Right lobe of liver (tissue), 6 donors: ENCODE results near the gene AGRP. TPM values are rescaled to one million over a fixed set of nuclear protein-coding genes. Genes with fewer than 3 reads are reported as not detected.

Source experiments
- ATAC-seq, 4 donors: fragments of 200-7000 bp; cut with Tn5 transposase; one replicate each; pipeline ENCODE4 v1.9.1; 2020; ENCODE audit warnings: mild to moderate bottlenecking in 4 of 4, moderate library complexity in 4 of 4
- DNase-seq, 3 donors: peaks; one replicate each; pipeline ENCODE4 v3.0.0-alpha.2; 2020
- H3K27ac ChIP-seq, 3 donors: fragments of 200-600 bp; one replicate each; pipeline ENCODE4 v1.8.0; 2022
- H3K27me3 ChIP-seq, 2 donors: fragments of 200-600 bp; one replicate each; pipeline ENCODE4 v1.8.0; 2022
- H3K36me3 ChIP-seq, 4 donors: fragments of 200-600 bp; sonication (generic) in 1 of 4; one replicate each; pipeline versions ENCODE4 v1.5.1 to v1.8.0; 2017 to 2022; ENCODE audit warnings: control low read depth in 1 of 4
- H3K4me1 ChIP-seq, 4 donors: fragments of 200-600 bp; sonication (generic) in 1 of 4; one replicate each; pipeline versions ENCODE4 v1.5.1 to v1.8.0; 2017 to 2022; ENCODE audit warnings: control low read depth in 1 of 4
- H3K4me3 ChIP-seq, 3 donors: fragments of 200-600 bp; one replicate each; pipeline ENCODE4 v1.8.0; 2022
- H3K9me3 ChIP-seq, 4 donors: fragments of 200-600 bp; sonication (generic) in 1 of 4; one replicate each; pipeline versions ENCODE4 v1.5.1 to v1.8.0; 2017 to 2022; ENCODE audit warnings: control low read depth in 1 of 4
- POLR2A ChIP-seq: fragments of 450-650 bp; IDR thresholded peaks from one replicate; pipeline ENCODE4 v1.6.1; 2017; ENCODE audit warnings: antibody characterized with exemption, mild to moderate bottlenecking
- WGBS: methylation state at CpG from one replicate; pipeline ENCODE4 v1.1.6; 2018; ENCODE audit warnings: low coverage, low lambda C conversion rate; ENCODE audit not compliant: insufficient coverage; ENCODE audit errors: missing lambda C conversion rate; 5-methylcytosine and 5-hydroxymethylcytosine counted together
- intact Hi-C, 2 donors: fragments of 100-400 bp; cut with DNase I; formaldehyde crosslinking; loops; one replicate each; pipeline versions ENCODE4 v1.11.2 to v1.14.1; 2022
- total RNA-seq, 6 experiments: library from RNA; depleted of rRNA in 2 of 6; stranded (reverse); fragments of >200 nt in 2 of 6; fragmentation: NEBNext Ultra II Directional in 3 of 6; extraction: Animal tissue kit (Norgen Biotek cat#: 25700) in 3 of 6; gene quantifications; one replicate each; pipeline versions ENCODE4 v1.1.0 to v1.2.4, GENCODE V29; 2016 to 2023
- TF ChIP-seq, protein P1 (sequence below), 4 donors: fragments of 200-600 bp in 3 of 4; fragments of 450-650 bp in 1 of 4; IDR thresholded peaks; one replicate each; pipeline versions ENCODE4 v1.5.1 to v1.8.0; 2016 to 2022; ENCODE audit warnings: antibody characterized with exemption in 4 of 4, mild to moderate bottlenecking in 2 of 4
- donor health status: DM: no; HTN: yes; CAD: no.
- donor health status: DM: no; HTN: no; CAD: no.
- donor health status: DM: no; HTN: no; CAD: no.
- donor health status: DM: no; HTN: yes; CAD: no.
- donor health status: DM: no; HTN: yes; CAD: no.

AGRP gene
- total RNA-seq, 6 experiments from 2014 or later = not detected

DNA sequence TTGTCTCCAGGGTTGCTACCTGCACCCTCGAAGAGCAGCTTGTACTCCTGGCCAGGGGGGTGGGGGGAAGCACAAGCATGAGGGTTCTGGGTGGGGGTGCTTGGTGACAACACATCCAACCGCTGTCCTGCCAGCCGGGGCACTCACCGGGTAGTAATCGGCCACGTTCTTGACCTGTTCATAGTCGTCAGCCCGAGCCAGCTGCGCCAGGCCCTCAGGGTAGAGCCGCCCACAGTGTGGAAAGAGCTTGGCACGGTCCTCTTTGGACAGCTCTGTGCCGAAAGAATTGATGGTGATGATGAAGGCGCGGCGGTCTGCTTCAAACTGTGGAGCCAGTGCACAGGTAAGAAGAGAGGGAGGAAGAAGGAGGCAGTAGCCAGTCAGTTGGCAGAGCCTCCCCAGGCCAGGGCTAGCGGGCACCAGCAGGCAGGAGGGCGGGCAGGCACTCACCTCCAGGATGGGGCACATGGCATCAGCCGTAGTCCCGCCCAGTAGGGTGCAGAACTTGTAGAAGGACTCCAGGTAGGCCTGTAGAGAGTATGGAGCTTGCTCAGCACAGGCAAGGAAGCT, 44.4 kb downstream of the AGRP start:
- TF ChIP-seq POLR2A = no peak
- TF ChIP-seq, protein P1, sequence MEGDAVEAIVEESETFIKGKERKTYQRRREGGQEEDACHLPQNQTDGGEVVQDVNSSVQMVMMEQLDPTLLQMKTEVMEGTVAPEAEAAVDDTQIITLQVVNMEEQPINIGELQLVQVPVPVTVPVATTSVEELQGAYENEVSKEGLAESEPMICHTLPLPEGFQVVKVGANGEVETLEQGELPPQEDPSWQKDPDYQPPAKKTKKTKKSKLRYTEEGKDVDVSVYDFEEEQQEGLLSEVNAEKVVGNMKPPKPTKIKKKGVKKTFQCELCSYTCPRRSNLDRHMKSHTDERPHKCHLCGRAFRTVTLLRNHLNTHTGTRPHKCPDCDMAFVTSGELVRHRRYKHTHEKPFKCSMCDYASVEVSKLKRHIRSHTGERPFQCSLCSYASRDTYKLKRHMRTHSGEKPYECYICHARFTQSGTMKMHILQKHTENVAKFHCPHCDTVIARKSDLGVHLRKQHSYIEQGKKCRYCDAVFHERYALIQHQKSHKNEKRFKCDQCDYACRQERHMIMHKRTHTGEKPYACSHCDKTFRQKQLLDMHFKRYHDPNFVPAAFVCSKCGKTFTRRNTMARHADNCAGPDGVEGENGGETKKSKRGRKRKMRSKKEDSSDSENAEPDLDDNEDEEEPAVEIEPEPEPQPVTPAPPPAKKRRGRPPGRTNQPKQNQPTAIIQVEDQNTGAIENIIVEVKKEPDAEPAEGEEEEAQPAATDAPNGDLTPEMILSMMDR (IDR thresholded peaks at IDR 0.05) = no peak
- peaks cover 0 to 3% (median 0%) of the 10 kb centered on the region in 4 donors for H3K36me3 ChIP-seq
- H3K4me3 ChIP-seq = no peak overlapping the region
- intact Hi-C loops = no loop called here
- DNase-seq (peak in 1 of 3 donors; percentile 48), ATAC-seq (no peak)
- no peaks in the 10 kb centered on the region for H3K9me3 ChIP-seq
- H3K4me1 ChIP-seq = peaks cover 5 to 29% (median 17%) of the 10 kb centered on the region in 4 donors
- H3K27me3 ChIP-seq = no peaks in the 10 kb centered on the region
- no peak overlapping the region for H3K27ac ChIP-seq
- WGBS = 90% methylated on average over 2 of the region's 19 CpGs

DNA sequence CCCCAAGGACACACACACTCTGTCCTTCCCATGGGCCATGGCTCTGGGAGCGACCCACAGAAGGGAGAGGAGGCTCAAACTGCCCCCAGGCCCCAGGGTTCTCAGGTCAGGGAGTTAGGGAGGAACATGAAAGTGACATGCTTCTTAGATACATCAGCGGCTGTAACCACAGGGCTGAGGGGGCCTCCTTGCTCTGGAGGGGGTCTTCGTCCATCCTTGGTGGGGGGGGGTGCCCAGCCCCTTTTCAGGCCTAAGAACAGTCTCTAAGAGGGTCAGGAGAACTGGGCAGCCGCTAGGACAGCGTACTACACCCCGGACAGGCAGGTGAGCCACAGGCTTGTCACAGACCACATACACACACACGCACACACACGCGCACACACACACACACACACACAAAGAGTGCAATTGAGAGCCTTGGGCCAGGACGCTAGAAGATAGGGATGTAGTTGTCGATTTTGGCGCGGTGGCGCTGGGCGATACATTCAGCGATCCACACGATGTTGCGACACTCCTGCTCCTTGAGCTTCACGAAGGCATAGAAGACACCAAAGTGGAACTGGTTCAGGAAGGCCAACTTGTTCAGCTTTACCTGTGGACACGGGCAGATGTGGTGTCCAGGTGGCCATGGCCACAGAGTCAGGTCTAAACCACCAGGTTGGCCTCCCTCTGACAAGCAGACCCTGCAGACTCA, 45.1 kb downstream of the AGRP start:
- Histone ChIP-seq H3K27ac (no peak overlapping the region), H3K4me3 (no peak overlapping the region), H3K36me3 (peaks cover 0 to 3% (median 0%) of the 10 kb centered on the region in 4 donors), H3K9me3 (no peaks in the 10 kb centered on the region), H3K4me1 (peaks cover 0 to 23% (median 11%) of the 10 kb centered on the region in 4 donors), H3K27me3 (no peaks in the 10 kb centered on the region)
- ATAC-seq = no peak
- TF ChIP-seq POLR2A = no peak
- TF ChIP-seq, protein P1 (IDR thresholded peaks at IDR 0.05) = no peak
- 90% methylated on average over 4 of the region's 20 CpGs for WGBS
- no peak for DNase-seq
- intact Hi-C loops = no loop called here

DNA sequence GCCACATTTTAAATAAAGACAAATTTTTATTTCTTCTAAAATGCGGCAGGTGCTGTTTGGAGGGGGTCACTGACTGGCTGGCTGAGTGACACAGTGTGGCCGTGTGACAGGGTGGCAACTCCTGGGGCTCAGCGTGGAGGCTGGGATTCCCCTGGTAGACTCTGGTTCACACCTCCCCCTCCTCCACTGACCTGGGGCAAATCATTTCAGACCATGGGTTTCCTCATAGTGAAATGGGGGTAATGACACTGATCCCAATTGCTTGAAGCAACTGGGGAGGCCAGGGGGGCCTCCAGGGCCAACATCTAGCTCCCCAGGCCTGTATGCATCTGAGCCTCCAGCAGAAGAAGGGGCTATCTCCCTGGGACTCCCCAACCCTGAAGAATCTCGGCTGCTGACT, 45.8 kb downstream of the AGRP start:
- 78% methylated on average over 4 of the region's 4 CpGs for WGBS
- no peaks in the 10 kb centered on the region for H3K9me3 ChIP-seq
- ATAC-seq = no peak
- TF ChIP-seq, protein P1 (IDR thresholded peaks at IDR 0.05) = no peak
- TF ChIP-seq POLR2A = no peak
- no peak overlapping the region for H3K27ac ChIP-seq
- peaks cover 0 to 15% (median 7%) of the 10 kb centered on the region in 4 donors for H3K4me1 ChIP-seq
- H3K36me3 ChIP-seq = peaks cover 0 to 3% (median 0%) of the 10 kb centered on the region in 4 donors
- intact Hi-C loops = no loop called here
- H3K4me3 ChIP-seq = no peak overlapping the region
- no peaks in the 10 kb centered on the region for H3K27me3 ChIP-seq
- no peak for DNase-seq

DNA sequence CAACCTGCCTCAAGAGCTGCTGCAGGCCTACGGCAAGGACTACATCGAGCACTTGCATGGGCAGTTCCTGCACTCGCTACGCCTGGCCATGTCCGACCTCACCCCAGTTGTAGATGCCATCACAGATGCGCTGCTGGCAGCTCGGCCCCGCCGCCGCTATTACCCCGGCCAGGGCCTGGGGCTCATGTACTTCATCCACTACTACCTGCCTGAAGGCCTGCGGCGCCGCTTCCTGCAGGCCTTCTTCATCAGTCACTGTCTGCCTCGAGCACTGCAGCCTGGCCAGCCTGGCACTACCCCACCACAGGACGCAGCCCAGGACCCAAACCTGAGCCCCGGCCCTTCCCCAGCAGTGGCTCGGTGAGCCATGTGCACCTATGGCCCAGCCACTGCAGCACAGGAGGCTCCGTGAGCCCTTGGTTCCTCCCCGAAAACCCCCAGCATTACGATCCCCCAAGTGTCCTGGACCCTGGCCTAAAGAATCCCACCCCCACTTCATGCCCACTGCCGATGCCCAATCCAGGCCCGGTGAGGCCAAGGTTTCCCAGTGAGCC, 46.6 kb downstream of the AGRP start:
- H3K27me3 ChIP-seq = no peaks in the 10 kb centered on the region
- peaks cover 0 to 13% (median 5%) of the 10 kb centered on the region in 4 donors for H3K4me1 ChIP-seq
- H3K4me3 ChIP-seq = no peak overlapping the region
- peaks cover 0 to 3% (median 0%) of the 10 kb centered on the region in 4 donors for H3K36me3 ChIP-seq
- ATAC-seq (no peak), DNase-seq (no peak)
- H3K9me3 ChIP-seq = no peaks in the 10 kb centered on the region
- intact Hi-C loops = no loop called here
- 93% methylated on average over 7 of the region's 23 CpGs for whole genome bisulfite sequencing
- TF ChIP-seq POLR2A = no peak
- TF ChIP-seq, protein P1 (IDR thresholded peaks at IDR 0.05) = no peak
- H3K27ac ChIP-seq = no peak overlapping the region
